GM23248 (cell line): ENCODE results near the gene ATF4.

Experiments
- EZH2 ChIP-seq: fragments of 200-600 bp; sonication (generic); IDR thresholded peaks from 2 replicates; pipeline ENCODE4 v1.6.1; 2018; ENCODE audit warnings: antibody characterized with exemption, mild to moderate bottlenecking; ENCODE audit not compliant: insufficient read depth, poor library complexity, severe bottlenecking
- EZH2phosphoT487 ChIP-seq: fragments of 200-600 bp; sonication (generic); IDR thresholded peaks from 2 replicates; pipeline ENCODE4 v1.6.1; 2018; ENCODE audit warnings: antibody characterized with exemption, moderate library complexity, mild to moderate bottlenecking, low read depth; ENCODE audit not compliant: insufficient read depth

- TF ChIP-seq EZH2 (no peak), EZH2phosphoT487 (no peak)
These were observed 609 bp upstream of the ATF4 start for GRCh38 chr22:39519681-39520225.
